Activated CD4-positive, alpha-beta T cell treated with anti-CD3 and anti-CD28 coated beads, Interleukin-2, amount 50 U/mL, for 1 hour (primary cell): ENCODE results near the gene NKG7.

Experiments
- DNase-seq: peaks from one replicate; pipeline ENCODE4 v3.0.0-alpha.2; 2020

Gene NKG7

DNA sequence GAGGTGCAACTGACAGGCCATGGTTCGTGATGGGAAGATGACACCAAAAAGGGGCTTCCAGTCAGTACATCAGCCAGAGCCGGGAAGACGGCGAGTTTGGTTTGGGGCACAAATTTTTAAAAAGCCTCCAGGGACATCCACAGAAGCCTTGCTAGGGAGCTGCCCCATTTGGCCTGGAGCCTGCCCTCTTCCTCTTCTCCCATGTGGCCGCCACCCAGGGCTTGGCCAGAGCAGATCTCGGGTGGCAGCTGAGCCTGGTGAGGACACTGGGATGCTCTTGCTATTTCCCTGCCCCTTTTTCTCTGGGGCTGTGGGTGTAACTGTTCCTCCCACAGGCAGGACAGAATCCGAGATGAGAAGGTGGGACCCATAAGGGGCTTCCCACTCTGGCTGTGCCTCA lies 14.5 kb downstream of the NKG7 start:
- DNase-seq: no peak

DNA sequence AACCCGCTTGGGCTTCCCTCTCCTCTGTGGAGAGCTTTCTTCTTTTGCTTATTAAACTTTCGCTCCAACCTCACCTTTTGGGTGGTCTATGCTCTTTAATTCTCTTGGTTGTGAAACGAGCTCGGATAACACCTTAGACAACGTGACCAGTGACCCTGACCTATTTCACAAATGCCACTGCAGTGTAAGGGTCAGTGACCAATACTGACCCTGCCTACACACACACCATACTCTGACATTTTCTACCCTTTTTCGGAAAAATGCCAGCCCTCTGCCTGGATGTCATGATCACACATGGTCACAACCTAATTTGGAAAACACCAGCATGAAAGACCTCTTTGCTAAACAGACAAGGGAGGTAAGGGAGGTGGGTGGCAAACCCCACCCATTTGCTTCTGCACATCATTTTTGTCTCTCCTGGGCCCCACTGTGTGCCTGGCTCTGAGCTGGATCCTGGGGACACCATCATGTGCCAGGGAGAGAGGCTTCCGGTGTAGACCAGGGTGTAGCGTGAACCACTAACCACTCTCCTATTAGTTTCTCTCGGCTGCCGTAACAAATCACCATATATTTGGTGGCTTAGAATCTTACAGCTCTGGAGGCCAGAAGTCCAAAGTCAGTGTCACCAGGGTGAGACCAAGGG lies 16.2 kb downstream of the NKG7 start:
- DNase-seq: no peak

DNA sequence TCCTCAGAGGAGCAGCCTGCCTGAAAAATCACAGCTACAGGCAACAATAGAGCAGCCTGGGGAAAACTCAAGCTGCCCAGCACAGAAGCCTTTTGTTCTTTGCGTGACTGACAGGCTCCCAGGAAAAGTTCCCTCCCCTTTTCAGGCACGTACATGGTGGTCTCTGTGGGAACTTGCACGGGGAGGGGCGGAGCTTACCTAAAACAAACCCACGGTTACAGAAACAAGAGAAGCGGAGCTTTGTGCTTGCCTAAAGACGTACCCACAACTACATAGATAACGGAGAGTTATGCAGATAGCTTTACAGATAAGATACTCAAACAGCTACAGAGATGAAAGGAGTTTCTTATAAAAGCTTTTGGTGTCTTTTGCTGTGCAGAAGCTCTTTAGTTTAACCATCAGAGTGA lies 17.7 kb downstream of the NKG7 start:
- no peak for DNase-seq

DNA sequence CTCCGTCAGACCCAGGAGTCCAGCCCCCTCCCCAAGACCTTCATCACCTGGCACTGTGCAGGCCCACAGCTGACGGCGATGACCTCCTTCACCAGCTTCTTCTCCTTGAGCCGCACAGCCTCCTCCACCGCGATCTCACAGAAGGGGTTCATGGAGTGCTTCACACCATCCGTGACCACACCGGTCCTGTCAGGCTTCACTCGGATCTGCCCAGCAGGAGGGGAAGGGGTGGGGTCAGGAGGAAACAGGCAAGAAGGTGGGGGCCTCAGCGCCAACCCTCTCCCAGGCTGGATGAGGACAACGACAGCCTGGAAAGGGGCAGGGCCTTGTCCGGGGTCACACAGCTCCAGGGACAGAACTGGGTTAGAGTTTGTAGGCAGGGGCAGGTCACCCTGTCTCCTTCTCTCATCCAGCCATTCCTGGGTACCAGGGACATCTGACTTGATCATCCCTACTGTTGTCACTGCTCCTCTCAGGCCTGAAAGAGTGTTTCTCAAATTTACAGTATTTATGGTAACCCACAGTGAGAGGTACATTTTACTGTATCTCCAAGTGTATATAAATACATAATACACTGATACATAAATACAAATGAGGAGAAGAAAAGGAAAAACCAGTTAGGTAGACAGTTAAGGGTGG lies 18.2 kb downstream of the NKG7 start:
- no peak for DNase-seq

DNA sequence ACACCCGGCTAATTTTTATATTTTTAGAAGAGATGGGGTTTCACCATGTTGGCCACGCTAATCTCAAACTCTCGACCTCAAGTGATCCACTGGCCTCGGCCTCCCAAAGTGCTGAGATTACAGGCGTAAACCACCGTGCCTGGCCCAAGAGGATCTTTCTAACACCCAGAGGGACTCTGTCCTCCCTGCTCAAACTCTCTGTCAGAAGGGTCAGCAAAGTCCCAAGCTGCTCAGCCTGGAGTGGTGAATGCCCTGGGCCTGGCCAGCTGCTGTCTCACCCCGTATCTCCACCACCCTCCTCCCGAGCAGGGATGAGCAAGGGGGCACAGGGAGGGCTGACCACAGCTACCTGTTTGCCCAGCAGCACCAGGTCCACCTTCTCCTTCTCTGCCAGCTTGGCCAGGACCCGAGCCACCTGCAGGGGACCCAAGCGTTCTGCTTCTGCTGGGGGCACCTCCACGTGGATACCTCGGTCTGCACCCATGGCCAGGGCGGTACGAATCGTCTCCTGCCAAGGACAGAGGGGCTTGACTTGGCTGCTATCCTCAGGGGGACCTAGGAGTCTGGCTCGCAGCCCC lies 19.6 kb downstream of the NKG7 start:
- no peak for DNase-seq

DNA sequence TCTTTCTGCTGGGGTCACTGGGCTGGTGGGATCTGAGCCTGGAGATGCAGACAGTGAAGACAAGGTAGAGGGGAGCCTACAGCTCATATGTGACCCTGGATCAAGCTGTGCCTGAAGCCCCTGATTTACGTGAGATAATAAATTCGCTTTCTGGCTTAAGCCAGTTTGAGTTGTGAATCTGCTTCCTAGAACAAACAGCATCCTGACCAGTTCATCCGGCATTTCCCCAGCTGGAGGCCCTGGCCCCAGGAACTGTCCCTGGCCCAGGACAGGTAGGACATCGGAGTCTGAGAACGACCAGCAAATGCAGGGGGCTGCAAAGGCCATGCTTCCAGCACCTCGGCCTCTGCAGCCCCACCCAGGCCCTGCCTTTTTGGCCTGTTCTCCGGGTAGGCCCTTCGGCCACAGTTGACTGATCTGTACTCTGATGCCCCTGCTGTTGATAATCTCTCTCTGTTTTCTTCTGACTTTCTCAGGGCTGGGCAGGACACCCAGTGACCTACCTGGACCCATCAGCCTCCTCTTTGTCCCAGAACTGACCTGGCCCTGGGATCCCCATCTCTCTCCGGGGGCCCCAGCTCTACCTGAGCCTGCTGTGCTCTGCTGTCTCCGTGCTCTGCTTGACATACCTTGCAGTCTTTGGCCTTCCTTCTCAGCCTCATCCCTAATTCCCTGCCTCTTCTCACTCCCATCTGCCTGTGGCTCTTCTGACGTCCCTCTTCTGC lies 21.0 kb downstream of the NKG7 start:
- DNase-seq: no peak

DNA sequence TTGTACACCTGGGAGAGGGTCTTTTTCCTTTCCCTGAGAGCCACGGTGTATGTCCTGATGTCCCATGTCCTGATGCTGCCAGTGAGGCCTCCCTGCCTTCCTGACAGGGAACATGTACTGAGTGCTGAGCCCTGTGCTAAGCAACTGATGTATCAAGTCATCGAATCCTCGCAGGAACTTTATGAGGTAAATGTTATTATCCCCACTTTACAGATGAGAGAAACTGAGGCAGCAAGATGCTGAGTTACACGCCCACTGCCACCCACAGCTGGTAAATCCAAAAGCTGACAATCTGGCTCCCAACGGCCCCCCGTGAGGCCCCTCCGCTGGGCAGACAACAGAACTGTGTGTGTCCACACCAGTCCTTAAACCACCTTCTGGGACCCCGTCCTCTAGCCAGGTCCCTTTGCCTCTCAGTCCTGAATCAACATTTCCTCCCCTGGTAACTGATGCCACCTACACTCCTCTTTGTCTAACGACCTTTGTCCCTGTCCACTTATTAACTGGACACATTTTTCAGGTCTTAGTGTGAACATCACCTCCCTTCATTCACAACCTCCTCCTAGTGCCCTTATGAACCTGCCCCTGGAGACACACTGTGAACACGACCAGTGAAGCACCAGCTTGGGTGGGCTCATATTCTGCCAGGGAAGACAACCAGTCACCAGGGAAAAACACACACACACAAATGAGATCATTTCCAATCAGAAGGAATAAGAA lies 25.1 kb downstream of the NKG7 start:
- DNase-seq: no peak

DNA sequence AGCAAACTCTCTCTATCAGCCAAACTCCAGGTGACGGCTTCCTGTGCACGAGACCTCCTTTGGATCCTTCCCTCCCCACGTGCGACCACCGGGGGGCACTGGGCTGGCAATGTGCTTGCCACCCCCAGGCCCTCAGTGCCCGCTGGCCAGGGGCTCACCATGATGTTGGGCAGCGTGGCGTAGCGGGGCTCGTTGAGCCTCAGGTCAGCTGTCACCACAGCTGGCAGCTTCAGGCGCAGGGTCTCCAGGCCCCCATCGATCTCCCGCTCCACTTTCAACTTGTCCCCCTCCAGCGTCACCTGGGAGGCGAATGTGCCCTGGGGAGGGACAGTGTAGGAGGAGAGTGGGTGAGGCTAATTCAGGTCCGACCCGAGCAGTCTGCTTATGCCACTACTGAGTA lies 25.7 kb downstream of the NKG7 start:
- no peak for DNase-seq

DNA sequence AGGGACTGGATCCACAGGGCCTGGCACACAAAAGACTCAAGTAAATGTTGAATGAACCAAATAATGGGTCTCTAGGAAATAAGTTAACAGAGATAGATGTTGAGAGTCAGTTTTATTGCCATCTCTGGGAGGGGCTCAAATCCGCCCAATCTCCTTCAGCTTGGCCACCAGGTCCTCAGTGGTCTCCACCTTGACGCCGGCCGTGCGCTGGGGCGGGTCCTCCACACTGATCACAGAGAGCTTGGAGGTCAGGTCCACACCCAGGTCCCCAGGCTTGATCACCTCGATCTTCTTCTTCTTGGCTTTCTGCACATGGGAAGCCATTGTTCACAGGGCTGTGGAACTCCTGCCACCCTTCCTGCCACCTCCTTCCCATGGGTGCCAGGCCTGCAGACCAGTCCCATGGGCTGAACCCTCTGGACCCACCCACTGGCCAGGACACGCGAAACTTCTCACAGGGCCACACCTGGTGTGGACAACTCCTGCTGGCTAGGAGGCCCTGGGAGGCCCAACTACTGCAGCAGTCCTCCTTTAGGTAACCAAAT lies 27.3 kb downstream of the NKG7 start:
- no peak for DNase-seq

DNA sequence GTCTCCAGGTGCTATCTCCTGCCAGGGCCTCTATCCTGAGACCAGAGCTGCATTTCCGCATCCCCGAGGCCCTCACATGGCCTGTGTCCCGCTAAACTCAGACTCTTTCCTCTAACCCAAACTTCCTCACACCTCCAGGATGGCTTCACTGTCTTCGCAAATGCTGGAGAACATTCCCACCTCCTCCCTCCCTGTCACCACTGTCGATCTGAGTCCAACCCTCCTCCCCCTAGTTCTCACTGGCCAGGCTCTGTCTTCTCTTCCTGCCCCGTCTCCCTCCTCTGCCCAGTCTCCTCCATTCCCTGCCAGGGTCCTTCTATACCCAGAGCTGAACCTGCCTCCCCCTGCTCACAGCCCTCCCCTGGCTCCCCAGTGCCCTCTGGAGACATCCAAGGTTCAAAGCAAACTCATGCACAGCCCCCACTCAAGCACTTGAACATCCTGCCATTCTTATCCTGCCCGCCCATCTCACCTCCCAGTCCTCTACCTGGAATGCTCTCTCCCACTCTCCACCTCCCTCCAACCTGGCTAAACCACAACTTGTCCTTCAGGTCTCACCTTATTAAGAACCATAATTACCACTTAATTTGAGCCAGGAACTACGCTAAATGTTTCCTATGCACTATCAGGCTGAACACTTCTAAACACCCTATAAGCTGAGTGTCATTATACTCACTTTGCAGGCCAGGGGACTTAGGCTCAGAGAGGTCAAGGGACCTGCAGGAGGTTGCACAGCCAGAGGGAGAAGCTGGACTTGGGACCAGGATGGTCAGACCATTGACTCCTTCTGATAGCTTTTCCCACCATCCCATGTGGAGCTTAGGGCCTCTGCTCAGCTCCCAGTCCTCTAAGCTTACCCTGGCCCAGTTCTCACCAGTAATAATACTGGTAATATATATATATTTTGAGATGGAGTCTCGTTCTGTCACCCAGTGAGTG lies 29.6 kb downstream of the NKG7 start:
- no peak for DNase-seq

DNA sequence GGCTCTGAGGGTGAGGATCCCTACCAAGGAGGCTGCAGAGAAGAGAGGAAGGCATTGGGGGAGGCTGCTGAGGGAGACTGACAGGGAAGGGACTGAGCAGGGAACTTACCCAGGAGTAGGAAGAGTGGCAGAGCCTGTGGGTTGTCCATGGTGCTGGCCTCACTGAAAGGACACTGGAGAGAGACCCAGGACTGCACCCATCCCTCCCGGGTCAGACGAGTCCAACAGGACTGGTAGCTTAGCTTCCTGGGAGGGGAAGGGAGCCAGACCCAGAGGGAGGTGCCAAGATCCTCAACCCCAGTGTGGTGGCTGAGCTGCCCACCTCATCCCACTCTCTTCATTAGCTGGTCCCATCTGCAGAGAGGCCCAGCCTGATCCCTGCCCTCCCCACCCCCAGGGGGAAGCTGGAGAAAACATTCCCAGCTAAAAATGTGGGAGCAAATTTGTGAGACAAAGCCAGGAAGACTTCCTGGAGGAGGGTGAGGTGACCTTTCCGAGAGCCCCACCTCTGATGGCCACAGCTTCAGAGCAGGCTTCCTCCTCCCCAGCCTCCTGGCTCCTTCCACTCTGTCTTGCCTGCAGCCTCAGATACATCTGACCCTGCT lies 30.4 kb downstream of the NKG7 start, which contains the start of gene VSIG10L:
Gene VSIG10L (minus strand): TSS at position 164 of the 605 bp plus-strand sequence. CDS start 15 bp downstream, at position 149.
- no peak for DNase-seq

DNA sequence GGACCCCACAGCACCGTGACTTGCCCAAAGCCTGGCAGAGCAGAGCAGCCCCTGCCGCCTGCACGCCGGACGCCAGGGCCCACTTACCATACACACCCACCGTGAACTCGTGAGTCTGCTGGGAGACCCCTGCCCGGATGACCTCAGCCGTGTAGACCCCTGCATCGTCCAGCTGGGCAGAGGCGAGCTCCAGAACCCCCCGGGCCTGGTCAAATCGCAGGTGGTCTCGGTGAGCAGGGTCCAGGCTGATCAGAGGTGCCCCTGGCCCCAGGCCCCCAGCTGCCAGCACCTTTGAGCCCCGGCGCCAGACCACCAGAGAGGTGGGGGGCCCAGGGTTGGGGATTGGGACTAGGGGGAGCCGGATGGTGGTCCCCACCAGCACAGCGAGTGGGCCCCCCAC lies 31.4 kb downstream of the NKG7 start:
- DNase-seq: no peak

DNA sequence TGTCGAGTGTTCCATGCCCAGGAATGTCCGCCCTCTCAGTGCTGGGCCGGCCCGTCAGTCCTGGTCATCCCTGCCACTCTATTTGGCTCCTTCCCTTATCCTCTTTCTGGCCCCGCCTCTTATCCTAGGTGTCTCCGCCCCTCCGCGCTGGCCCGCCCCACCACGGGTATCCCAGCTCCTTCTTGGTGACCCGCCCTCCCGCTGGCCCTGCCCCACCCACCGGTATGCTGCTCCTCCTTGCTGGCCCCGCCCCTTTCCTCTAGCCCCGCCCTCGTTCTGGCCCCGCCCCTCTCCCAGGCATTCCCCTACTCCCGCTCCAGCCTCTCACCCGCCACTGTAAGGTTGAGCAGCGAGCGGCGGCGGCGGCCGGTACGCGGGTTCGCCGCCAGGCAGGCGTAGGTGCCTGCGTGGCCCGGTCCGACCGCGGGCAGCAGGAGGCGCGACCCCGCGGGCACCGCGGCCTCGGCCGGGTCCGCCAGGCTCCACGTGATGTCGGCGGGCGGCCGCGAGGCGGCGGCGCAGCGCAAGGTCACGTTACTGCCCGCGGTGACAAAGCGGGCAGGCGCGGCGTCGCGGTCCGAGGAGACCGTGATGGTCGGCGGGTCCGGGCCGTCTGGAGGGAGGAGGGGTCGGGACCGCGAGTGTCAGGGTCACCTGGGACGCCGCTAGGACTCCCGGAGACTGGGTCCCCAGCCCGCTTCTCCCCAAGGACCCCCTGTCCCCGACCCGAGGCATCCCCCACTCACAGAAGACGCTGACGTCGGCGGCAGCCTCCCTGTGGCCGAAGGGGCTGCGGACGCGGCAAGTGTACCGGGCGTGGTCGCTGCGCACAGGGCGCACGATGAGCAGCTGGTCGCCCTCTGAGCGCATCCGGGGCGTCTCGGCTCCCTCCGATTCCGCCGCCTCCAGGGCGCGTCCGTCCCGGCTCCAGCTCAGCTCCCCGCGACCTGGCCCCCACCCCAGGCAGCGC lies 32.5 kb downstream of the NKG7 start:
- DNase-seq: peak; percentile 83

DNA sequence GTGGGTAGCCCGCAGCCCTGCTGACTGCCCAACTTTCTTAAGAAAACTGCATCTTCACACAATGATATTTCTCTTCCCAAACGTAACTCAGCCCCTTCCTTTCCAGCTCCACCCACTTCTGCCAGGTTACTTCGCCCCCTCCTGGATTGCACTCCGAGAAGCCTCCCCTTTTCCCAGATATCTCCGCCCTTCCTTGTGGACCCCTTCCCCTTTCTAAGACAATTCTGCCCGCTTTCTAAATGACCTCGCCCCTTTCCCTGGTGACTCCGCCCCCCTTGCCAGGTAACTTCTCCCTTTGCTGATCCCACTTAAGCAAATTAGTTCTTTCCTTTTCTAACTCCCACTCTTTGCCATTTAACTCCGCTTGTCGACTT lies 33.2 kb downstream of the NKG7 start:
- DNase-seq: no peak

DNA sequence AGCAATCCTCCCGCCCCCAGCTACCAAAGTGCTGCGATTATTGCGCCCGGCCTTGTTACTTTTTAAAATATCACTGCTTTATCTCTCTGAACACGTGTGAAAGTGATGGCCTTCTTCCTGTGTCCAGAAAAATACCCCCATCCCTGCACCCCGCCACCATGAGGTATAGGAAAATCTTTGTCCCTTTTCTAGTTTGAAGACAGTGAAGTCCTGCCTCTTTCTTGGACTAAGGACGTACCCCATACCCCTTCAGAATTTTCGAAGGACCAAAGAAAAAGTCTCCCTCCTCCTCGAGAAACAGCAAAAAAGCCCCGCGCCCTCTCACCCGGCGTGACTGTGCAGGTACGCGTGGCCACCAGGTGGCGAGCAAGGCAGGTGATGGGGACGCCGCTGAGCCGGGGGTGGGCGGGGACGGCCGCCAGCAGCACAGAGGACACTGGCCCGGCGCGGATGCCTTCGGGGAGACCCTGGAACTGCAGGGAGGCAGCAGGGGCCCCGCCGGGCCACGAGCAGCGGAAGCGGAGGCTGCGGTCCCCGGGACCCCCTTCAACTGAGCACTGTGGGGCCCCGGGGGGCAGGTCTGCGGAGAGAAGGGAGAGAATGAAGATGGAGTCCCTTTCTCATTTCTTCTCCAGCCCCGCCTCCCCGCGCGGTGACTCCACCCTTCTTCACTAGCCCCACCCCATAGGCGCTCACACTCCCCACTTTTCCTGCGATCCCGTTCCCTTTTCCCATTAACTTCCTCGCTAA lies 33.7 kb downstream of the NKG7 start:
- DNase-seq: peak; percentile 82

DNA sequence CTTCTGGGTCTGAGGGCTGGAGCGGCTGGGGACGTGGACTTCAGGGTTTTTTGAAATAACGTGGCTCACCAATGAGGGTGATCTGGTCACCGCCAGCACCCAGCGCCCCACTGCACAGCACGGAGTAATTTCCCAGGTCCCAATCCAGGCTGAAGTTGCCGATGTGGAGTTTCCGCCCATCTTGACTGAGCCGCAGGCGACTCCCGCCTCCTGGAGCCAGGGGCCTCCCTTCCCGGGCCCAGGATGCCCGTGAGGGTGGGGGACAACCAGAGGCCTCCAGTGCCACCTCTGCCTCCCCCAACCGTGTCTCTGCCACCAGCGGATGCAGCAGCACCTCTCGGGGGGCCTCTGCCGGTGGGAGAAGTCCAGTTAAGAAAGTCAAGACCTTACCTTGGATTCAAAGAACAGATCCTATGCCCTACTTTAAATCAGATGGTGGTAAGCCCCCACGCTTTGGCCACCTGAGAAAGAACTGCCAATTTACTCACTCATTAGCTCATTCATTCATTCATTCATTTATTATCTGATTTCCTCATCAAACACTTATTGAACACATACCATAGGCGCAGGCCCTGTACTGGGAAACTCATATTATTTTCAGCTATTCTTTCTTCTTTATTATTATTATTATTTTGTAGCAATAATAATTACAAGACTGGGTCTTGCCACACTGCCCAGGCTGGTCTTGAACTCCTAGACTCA lies 34.4 kb downstream of the NKG7 start:
- DNase-seq: no peak

DNA sequence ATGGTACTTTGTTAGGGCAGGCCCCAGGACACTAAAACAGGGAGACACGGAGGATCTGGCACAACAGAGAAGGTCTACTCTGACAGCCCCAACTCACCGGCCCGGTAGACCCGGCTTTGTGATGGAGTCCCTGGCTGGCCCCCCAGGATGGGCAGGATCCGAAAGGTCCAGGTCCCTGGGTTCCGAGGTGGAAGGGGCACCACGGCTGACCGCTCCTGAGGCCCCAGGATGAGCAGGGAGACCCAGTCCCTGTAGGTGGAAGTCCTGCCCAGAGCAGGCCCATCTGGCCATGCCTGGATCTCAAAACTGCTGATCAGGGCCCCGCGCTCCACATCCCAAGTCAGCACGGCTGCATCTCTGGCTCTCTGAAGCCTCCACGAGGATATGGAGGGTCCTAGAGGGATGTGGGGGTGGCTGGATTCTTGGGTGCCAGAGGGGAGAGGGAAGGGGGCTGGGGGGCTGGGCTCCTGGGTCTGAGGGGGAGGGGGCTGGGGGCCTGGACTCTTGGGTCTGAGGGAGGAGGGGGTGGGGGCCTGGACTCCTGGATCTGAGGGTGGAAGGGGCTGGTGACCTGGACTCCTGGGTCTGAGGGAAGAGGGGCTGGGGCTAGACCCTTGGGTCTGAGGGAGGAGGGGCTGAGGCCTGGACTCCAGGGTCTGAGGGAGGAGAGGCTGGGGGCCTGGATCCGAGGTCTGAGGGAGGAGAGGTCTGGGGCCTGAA lies 35.2 kb downstream of the NKG7 start:
- no peak for DNase-seq
